HUES6 (cell line): ENCODE data around the gene MME.

Experiments
- H3K27ac ChIP-seq: 2 replicates; pipeline ENCODE4 v1.7.0; 2013; ENCODE audit warnings: low read depth, mild to moderate bottlenecking, low read length, inconsistent platforms
- H3K27me3 ChIP-seq: 2 replicates; pipeline ENCODE4 v1.6.1; 2013; ENCODE audit warnings: low read length; ENCODE audit not compliant: control insufficient read depth, insufficient read depth
- H3K36me3 ChIP-seq: 2 replicates; pipeline ENCODE4 v1.6.1; 2013; ENCODE audit warnings: low read length; ENCODE audit not compliant: control insufficient read depth, insufficient read depth
- H3K4me1 ChIP-seq: 2 replicates; pipeline ENCODE4 v1.6.1; 2013; ENCODE audit warnings: low read length; ENCODE audit not compliant: control insufficient read depth, insufficient read depth
- H3K4me3 ChIP-seq: 2 replicates; pipeline ENCODE4 v1.5.1; 2013; ENCODE audit warnings: low read depth, low read length
- H3K9ac ChIP-seq: one replicate; pipeline ENCODE4 v1.6.1; 2013; ENCODE audit warnings: mild to moderate bottlenecking, low read length
- H3K9me3 ChIP-seq: 2 replicates; pipeline ENCODE4 v1.6.1; 2013; ENCODE audit warnings: low read depth, low read length; ENCODE audit not compliant: control insufficient read depth, insufficient read depth

Gene MME

GRCh38 chr3:155232605-155233004, 152.5 kb downstream of the MME start:
- no peaks in the 10 kb centered on the region; the same call in 1 of the 2 replicates for H3K9me3 ChIP-seq
- H3K4me1 ChIP-seq: no peaks in the 10 kb centered on the region
- no peak overlapping the region for H3K27ac ChIP-seq
- no peak overlapping the region for H3K9ac ChIP-seq
- H3K4me3 ChIP-seq: no peak overlapping the region
- peaks cover 5% of the 10 kb centered on the region; the same call in 1 of the 2 replicates for H3K36me3 ChIP-seq
- no peaks in the 10 kb centered on the region for H3K27me3 ChIP-seq

GRCh38 chr3:155233213-155233612, 153.1 kb downstream of the MME start:
- peaks cover 4% of the 10 kb centered on the region; the same call in 1 of the 2 replicates for H3K9me3 ChIP-seq
- H3K27me3 ChIP-seq: no peaks in the 10 kb centered on the region
- H3K9ac ChIP-seq: no peak overlapping the region
- H3K36me3 ChIP-seq: peaks cover 5% of the 10 kb centered on the region; the same call in 1 of the 2 replicates
- no peaks in the 10 kb centered on the region for H3K4me1 ChIP-seq
- H3K27ac ChIP-seq: no peak overlapping the region
- H3K4me3 ChIP-seq: no peak overlapping the region
